ENCODE measurements around the gene MCM6. TPM values are rescaled to one million over a fixed set of nuclear protein-coding genes. Genes with fewer than 3 reads are reported as not detected.

Gene MCM6
- total and polyA plus RNA-seq, 2 experiments from 2014 or later: 74.7 to 133 TPM

DNA sequence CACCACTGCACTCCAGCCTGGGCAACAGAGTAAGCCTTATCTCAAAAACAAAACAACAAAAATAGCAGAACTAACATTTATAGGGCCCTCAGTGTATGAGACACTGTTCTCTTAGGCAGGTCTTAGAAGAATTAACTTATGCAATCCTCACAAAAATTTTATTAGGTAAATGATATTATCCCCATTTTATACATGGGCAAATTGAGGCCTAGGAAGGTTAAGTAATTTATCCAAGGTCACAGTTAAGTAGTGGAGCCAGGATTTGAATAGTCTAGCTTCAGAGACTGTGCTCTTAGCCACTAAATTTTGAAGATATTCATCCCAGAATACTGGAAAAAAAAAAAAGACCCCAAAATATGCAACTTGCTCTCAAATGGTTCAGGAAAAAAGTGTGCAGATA, 22.8 kb downstream of the MCM6 start (continued):
- TF ChIP-seq, protein P1, sequence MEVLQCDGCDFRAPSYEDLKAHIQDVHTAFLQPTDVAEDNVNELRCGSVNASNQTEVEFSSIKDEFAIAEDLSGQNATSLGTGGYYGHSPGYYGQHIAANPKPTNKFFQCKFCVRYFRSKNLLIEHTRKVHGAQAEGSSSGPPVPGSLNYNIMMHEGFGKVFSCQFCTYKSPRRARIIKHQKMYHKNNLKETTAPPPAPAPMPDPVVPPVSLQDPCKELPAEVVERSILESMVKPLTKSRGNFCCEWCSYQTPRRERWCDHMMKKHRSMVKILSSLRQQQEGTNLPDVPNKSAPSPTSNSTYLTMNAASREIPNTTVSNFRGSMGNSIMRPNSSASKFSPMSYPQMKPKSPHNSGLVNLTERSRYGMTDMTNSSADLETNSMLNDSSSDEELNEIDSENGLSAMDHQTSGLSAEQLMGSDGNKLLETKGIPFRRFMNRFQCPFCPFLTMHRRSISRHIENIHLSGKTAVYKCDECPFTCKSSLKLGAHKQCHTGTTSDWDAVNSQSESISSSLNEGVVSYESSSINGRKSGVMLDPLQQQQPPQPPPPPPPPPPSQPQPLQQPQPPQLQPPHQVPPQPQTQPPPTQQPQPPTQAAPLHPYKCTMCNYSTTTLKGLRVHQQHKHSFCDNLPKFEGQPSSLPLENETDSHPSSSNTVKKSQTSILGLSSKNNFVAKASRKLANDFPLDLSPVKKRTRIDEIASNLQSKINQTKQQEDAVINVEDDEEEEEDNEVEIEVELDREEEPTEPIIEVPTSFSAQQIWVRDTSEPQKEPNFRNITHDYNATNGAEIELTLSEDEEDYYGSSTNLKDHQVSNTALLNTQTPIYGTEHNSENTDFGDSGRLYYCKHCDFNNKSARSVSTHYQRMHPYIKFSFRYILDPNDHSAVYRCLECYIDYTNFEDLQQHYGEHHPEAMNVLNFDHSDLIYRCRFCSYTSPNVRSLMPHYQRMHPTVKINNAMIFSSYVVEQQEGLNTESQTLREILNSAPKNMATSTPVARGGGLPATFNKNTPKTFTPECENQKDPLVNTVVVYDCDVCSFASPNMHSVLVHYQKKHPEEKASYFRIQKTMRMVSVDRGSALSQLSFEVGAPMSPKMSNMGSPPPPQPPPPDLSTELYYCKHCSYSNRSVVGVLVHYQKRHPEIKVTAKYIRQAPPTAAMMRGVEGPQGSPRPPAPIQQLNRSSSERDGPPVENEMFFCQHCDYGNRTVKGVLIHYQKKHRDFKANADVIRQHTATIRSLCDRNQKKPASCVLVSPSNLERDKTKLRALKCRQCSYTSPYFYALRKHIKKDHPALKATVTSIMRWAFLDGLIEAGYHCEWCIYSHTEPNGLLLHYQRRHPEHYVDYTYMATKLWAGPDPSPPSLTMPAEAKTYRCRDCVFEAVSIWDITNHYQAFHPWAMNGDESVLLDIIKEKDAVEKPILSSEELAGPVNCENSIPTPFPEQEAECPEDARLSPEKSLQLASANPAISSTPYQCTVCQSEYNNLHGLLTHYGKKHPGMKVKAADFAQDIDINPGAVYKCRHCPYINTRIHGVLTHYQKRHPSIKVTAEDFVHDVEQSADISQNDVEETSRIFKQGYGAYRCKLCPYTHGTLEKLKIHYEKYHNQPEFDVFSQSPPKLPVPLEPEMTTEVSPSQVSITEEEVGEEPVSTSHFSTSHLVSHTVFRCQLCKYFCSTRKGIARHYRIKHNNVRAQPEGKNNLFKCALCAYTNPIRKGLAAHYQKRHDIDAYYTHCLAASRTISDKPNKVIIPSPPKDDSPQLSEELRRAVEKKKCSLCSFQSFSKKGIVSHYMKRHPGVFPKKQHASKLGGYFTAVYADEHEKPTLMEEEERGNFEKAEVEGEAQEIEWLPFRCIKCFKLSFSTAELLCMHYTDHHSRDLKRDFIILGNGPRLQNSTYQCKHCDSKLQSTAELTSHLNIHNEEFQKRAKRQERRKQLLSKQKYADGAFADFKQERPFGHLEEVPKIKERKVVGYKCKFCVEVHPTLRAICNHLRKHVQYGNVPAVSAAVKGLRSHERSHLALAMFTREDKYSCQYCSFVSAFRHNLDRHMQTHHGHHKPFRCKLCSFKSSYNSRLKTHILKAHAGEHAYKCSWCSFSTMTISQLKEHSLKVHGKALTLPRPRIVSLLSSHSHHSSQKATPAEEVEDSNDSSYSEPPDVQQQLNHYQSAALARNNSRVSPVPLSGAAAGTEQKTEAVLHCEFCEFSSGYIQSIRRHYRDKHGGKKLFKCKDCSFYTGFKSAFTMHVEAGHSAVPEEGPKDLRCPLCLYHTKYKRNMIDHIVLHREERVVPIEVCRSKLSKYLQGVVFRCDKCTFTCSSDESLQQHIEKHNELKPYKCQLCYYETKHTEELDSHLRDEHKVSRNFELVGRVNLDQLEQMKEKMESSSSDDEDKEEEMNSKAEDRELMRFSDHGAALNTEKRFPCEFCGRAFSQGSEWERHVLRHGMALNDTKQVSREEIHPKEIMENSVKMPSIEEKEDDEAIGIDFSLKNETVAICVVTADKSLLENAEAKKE (CRISPR knock-in tag; IDR thresholded peaks at IDR 0.05): no peak
- TF ChIP-seq JUNB (IDR thresholded peaks at IDR 0.05; ENCODE audit: unreplicated experiment) (no peak), POLR2AphosphoS5 (IDR thresholded peaks at IDR 0.05; ENCODE audit: low read depth) (no peak)

DNA sequence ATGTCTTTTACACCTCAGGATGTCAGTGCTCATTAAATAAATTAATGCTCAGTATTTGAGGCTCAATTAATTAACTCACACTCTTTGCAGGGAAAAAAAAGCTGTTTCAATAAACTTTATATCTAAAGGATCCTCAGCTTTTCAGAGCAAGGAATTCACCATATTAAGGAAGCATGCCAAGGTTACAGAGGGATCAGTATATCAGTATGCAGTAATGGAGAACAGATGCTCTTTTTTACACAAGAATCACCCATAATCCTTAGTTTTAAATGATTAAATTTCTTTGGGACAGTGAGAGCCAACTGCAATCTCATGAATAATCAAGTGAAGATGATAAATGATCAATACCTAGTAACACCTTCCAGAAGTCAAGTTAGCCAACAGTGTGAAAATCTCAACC, 24.4 kb downstream of the MCM6 start:
- peaks cover 10% of the 10 kb centered on the region; the same call in 1 of the 2 replicates for H3F3A ChIP-seq (replicated peaks; ENCODE audit: low read depth)
- ATAC-seq: no peak
- TF ChIP-seq EZH2 (IDR thresholded peaks at IDR 0.05; ENCODE audit: low read depth, unreplicated experiment) (no peak), STAT1 (IDR thresholded peaks at IDR 0.05; ENCODE audit: unreplicated experiment) (no peak), ZNF331 (CRISPR knock-in tag; IDR thresholded peaks at IDR 0.05; ENCODE audit: low read depth) (no peak), CREB1 (CRISPR knock-in tag; IDR thresholded peaks at IDR 0.05; ENCODE audit: low read depth) (no peak)
- DNase-seq (ENCODE audit: low spot score): no peak
- H3K27me3 Mint-ChIP-seq (ENCODE audit: insufficient read depth, low read depth, poor library complexity): no peaks in the 10 kb centered on the region
- no peaks in the 10 kb centered on the region; the same call in 1 of the 2 replicates for H3K79me2 ChIP-seq (replicated peaks; ENCODE audit: insufficient read depth)
- no peak overlapping the region for H3K4me3 Mint-ChIP-seq
- H3K27ac Mint-ChIP-seq: no peak overlapping the region
- H2AFZ ChIP-seq: no peak overlapping the region
- no peaks in the 10 kb centered on the region for H3K27me3 ChIP-seq (ENCODE audit: insufficient read depth)
- no peaks in the 10 kb centered on the region for H3K9me3 Mint-ChIP-seq
- H3K4me1 Mint-ChIP-seq: no peaks in the 10 kb centered on the region
- H3K4me2 ChIP-seq: no peak overlapping the region
- peaks cover 78% of the 10 kb centered on the region for H3K36me3 Mint-ChIP-seq (ENCODE audit: low read depth)
- no peak overlapping the region for H3K4me3 ChIP-seq
- H3K27ac ChIP-seq (ENCODE audit: low read depth): no peak overlapping the region
- peaks cover 33% of the 10 kb centered on the region for H4K20me1 ChIP-seq (replicated peaks; ENCODE audit: insufficient read depth)
- H3K9me2 ChIP-seq (ENCODE audit: insufficient read depth): no peaks in the 10 kb centered on the region
- H3K36me3 ChIP-seq (ENCODE audit: insufficient read depth): peaks cover 78% of the 10 kb centered on the region
- no peaks in the 10 kb centered on the region for H3K4me1 ChIP-seq (ENCODE audit: insufficient read depth)
